ENCODE data around the gene ARHGAP9.
A peak's percentile ranks its signal among the peaks of the same experiment; 100 is the strongest.
"Not testable (repeated sequence)": the region's sequence is repeated elsewhere in the genome, so short reads cannot be mapped to it uniquely, and the experiment has no call there.

Gene ARHGAP9

DNA sequence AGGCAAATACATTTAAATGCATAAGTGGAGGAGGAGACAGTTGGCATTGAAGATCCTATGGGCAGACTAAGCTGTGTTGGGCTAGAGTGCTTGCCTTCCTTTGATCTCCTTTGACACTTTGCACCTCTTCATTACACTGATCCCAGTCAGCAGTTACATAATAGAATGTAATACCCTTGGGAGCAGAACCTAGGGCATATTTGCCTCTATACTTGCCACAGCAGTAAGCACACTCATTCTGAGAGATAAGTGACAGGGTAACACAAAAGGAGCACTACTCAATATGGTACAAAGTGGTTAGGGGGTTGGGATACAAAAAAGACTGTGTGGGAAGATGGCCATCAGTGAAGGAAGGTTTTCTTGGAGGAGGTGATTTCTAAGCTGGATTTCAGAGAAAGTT is 17.2 kb upstream of the ARHGAP9 start:
- Histone ChIP-seq H3K79me2 (ENCODE audit: low read length) (peaks cover 5% of the 10 kb centered on the region), H3K4me3 (ENCODE audit: low read length) (no peak overlapping the region), H3K9me3 (replicated peaks; ENCODE audit: insufficient read depth, low read length) (no peaks in the 10 kb centered on the region), H3F3A (ENCODE audit: insufficient read depth, low read length) (no peaks in the 10 kb centered on the region), H2AFZ (ENCODE audit: low read length) (no peak overlapping the region), H3K27ac (ENCODE audit: low read length) (no peak overlapping the region), H3K36me3 (replicated peaks; ENCODE audit: insufficient read depth, low read length) (peaks cover 14% of the 10 kb centered on the region), H3K4me2 (ENCODE audit: low read depth, low read length) (no peak overlapping the region), H3K9me2 (replicated peaks; ENCODE audit: insufficient read depth, low read length) (no peaks in the 10 kb centered on the region), H3K4me1 (ENCODE audit: low read length) (no peaks in the 10 kb centered on the region), H3K27me3 (replicated peaks; ENCODE audit: insufficient read depth, low read length) (no peaks in the 10 kb centered on the region), H4K20me1 (ENCODE audit: insufficient read depth, low read length) (no peaks in the 10 kb centered on the region), H3K9ac (ENCODE audit: low read length) (no peak overlapping the region)
- TF ChIP-seq EZH2phosphoT487 (IDR thresholded peaks at IDR 0.05; ENCODE audit: low read length) (no peak), EZH2 (optimal IDR thresholded peaks at IDR 0.05; ENCODE audit: low read depth, low read length) (no peak)
- TF ChIP-seq, protein P1, sequence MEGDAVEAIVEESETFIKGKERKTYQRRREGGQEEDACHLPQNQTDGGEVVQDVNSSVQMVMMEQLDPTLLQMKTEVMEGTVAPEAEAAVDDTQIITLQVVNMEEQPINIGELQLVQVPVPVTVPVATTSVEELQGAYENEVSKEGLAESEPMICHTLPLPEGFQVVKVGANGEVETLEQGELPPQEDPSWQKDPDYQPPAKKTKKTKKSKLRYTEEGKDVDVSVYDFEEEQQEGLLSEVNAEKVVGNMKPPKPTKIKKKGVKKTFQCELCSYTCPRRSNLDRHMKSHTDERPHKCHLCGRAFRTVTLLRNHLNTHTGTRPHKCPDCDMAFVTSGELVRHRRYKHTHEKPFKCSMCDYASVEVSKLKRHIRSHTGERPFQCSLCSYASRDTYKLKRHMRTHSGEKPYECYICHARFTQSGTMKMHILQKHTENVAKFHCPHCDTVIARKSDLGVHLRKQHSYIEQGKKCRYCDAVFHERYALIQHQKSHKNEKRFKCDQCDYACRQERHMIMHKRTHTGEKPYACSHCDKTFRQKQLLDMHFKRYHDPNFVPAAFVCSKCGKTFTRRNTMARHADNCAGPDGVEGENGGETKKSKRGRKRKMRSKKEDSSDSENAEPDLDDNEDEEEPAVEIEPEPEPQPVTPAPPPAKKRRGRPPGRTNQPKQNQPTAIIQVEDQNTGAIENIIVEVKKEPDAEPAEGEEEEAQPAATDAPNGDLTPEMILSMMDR (IDR thresholded peaks at IDR 0.05; ENCODE audit: low read length) = no peak
- DNase-seq = no peak

DNA sequence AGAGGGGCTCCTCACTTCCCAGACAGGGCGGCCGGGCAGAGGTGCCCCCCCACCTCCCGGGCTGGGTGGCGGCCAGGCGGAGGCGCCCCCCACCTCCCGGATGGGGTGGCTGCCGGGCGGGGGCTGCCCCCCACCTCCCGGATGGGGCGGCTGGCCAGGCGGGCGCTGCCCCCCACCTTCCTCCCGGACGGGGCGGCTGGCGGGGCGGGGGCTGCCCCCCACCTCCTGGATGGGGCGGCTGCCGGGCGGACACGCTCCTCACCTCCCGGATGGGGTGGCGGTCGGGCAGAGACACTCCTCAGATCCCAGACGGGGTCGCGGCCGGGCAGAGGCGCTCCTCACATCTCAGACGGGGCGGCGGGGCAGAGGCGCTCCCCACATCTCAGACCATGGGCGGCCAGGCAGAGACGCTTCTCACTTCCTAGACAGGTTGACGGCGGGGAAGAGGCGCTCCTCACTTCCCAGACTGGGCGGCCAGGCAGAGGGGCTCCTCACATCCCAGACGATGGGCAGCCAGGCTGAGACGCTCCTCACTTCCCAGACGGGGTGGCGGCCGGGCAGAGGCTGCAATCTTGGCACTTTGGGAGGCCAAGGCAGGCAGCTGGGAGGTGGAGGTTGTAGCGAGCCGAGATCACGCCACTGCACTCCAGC is 15.5 kb upstream of the ARHGAP9 start:
- H3K36me3 ChIP-seq (replicated peaks; ENCODE audit: insufficient read depth, low read length) = peaks cover 14% of the 10 kb centered on the region
- not testable (repeated sequence) for H3K9ac ChIP-seq (ENCODE audit: low read length); H4K20me1 ChIP-seq (ENCODE audit: insufficient read depth, low read length)

DNA sequence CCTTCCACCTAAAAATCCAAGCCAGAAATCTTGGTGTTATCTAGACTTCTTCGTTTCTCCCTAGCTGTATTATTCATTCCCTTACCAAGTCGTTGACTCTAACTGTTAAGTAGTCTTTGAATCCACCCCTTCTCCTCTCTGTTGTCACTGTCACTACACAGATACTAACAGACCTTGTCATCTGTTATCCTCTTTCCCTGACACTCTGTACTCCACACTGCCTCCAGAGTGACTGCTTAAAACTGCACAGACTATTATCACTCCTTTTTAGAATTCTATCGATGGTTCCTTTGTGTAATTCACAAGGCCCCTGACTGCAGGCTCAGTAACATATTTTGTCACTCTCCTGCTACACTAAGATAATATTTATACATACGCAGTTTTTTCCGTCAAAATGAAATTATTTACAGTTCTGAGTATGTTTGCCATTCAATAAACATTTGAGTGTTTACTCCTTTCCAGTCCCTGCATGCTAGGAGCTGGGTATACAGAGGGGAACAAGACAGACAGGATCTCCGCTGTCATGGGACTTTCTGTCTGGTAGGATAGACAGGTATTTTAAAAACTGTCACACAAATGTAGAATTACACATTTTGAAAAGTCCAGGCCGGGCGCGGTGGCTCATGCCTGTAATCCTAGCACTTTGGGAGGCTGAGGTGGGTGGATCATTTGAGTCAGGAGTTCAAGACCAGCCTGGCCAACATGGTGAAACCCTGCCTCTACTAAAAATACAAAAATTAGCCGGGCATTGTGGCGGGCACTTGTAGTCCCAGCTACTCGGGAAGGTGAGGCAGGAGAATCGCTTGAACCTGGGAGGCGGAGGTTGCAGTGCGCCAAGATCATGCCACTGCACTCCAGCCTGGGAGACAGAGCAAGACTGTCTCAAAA is 12.0 kb upstream of the ARHGAP9 start:
- Histone ChIP-seq H3K27ac (ENCODE audit: low read length) (no peak overlapping the region), H3F3A (ENCODE audit: insufficient read depth, low read length) (0 out of 2 replicates have a peak, but pooled peaks cover 9% of the 10 kb centered on the region), H3K27me3 (replicated peaks; ENCODE audit: insufficient read depth, low read length) (no peaks in the 10 kb centered on the region), H3K79me2 (ENCODE audit: low read length) (peaks cover 41% of the 10 kb centered on the region), H3K9me3 (replicated peaks; ENCODE audit: insufficient read depth, low read length) (no peaks in the 10 kb centered on the region), H2AFZ (ENCODE audit: low read length) (no peak overlapping the region), H3K36me3 (replicated peaks; ENCODE audit: insufficient read depth, low read length) (peaks cover 16% of the 10 kb centered on the region; the same call in 1 of the 2 replicates), H3K9ac (ENCODE audit: low read length) (no peak overlapping the region), H4K20me1 (ENCODE audit: insufficient read depth, low read length) (no peaks in the 10 kb centered on the region), H3K9me2 (replicated peaks; ENCODE audit: insufficient read depth, low read length) (no peaks in the 10 kb centered on the region), H3K4me2 (ENCODE audit: low read depth, low read length) (no peak overlapping the region), H3K4me3 (ENCODE audit: low read length) (no peak overlapping the region), H3K4me1 (ENCODE audit: low read length) (peaks cover 14% of the 10 kb centered on the region)
- TF ChIP-seq, protein P1 (IDR thresholded peaks at IDR 0.05; ENCODE audit: low read length) = peak; percentile 11; the same call in 1 of the 2 replicates
- TF ChIP-seq EZH2 (optimal IDR thresholded peaks at IDR 0.05; ENCODE audit: low read depth, low read length) (no peak), EZH2phosphoT487 (IDR thresholded peaks at IDR 0.05; ENCODE audit: low read length) (no peak)
- DNase-seq = no peak

More for the DNA sequence above, 15.5 kb upstream of the ARHGAP9 start:
- not testable (repeated sequence) for H3F3A ChIP-seq (ENCODE audit: insufficient read depth, low read length); H3K9me2 ChIP-seq (replicated peaks; ENCODE audit: insufficient read depth, low read length); H2AFZ ChIP-seq (ENCODE audit: low read length); H3K4me3 ChIP-seq (ENCODE audit: low read length); H3K9me3 ChIP-seq (replicated peaks; ENCODE audit: insufficient read depth, low read length); H3K4me2 ChIP-seq (ENCODE audit: low read depth, low read length); H3K27ac ChIP-seq (ENCODE audit: low read length); H3K4me1 ChIP-seq (ENCODE audit: low read length); DNase-seq; H3K27me3 ChIP-seq (replicated peaks; ENCODE audit: insufficient read depth, low read length)
- peaks cover 13% of the 10 kb centered on the region for H3K79me2 ChIP-seq (ENCODE audit: low read length)

Data from MM.1S (cell line).